HG02763 (cell line): ENCODE data around the gene TXNRD3.
"Not testable (repeated sequence)": the region's sequence is repeated elsewhere in the genome, so short reads cannot be mapped to it uniquely, and the experiment has no call there.

Source experiments
- ATAC-seq: cut with Tn5 transposase; IDR thresholded peaks from one replicate; pipeline ENCODE4 v1.9.1; 2021; ENCODE audit warnings: mild to moderate bottlenecking, moderate library complexity; ENCODE audit not compliant: unreplicated experiment

Gene TXNRD3

DNA sequence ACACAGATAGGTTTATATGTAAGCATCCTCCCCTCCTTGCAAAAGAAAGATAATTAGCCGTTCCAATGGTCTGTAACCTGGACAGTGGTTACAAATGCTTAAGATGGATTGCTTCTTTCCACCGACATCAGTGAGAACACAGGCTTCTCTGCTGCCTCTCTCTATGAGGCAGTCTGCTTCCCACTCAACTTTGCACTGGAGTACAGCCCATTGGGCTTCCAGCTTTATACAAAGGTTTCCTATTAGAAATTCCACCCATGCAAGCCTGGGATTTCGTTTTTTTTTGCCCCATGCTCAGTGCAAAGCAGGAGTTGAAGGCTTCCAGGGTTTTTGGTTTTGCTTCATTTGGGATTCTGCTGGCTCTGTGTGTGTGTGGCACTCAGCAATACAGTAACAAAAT is 48.9 kb downstream of the TXNRD3 start:
- no peak for ATAC-seq

DNA sequence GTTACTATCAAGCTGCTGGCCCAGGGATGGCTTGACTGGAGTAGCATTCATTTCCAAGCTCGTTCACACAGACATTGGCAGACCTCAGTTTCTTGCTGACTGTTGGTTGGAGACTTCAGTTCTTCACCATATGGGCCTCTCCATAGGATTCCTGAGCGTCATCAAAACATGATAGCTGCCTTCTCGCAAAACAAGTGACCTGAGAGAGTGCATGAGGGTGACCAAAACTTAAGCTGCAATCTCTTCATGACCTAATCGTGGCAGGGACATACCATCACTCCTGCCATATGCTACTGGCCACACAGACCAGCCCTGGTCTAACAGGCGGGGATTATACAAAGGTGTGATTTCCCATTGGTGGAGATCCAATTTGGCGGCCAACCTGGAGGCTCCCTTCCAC is 50.2 kb downstream of the TXNRD3 start:
- ATAC-seq = no peak

DNA sequence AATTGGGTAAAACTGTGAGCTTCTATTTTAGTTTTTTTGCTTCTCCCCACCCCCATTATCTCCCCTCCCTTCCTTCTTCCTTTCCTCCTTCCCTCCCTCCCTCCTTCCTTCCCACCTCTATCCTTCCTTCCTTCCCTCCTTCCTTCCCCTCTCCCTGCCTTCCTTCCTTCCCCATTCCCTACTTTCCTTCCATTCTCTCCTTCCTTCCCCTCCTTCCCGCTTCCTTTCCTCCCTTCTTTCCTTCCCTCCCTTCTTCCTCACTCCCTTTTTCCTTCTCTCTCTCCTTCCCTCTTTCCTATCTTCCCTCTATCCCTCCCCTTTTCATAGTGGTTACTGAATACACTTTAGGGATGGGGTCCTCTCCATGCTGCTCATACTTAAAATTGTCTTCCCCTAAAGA is 55.8 kb downstream of the TXNRD3 start:
- ATAC-seq = no peak

- not testable (repeated sequence) for ATAC-seq
These were observed 59.4 kb downstream of the TXNRD3 start for GRCh38 chr3:126595479-126595878.

GRCh38 chr3:126591515-126591914 is 63.4 kb downstream of the TXNRD3 start:
- not testable (repeated sequence) for ATAC-seq

GRCh38 chr3:126582311-126582710 is 72.6 kb downstream of the TXNRD3 start:
- no peak for ATAC-seq

- no peak for ATAC-seq
These were observed 73.4 kb downstream of the TXNRD3 start for GRCh38 chr3:126581569-126581968.

DNA sequence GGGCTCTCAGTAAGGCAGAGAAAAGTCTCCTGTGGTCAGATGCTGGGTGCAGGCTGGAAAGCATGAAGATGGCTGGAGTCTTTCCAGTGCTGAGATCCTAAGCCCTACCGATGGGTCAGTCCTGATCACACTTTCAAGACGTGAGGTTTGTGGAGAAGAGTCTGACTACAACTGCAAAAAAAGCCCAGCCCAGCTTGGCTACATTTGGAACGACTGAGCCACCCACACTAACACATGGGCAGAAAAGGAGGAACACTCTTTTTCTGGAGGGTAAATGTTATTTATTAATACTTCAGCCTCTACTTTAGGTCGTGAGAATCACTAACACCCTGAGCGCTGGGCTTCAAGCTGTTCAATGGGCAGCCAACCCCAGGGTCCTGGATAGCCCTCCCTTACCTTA is 74.2 kb downstream of the TXNRD3 start:
- ATAC-seq = no peak

DNA sequence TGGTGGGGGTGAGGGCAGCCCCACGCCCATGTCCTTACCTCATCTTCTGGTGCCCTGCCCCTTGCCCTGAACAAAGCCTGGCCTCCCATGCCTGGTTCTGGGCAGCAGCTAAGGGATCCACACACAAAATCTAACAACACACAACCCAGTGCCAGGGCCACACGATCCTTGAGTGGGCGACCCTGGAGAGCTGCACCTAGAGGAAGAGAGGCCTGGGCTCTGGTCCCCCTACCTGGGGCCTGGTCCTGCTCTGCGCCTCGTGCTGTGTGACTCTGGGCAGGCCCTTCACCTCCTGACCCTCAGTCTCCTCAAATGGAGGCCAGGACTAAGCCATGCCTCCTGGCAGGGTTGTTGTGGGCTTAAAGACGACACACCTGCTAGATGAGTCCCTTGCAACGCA is 76.2 kb downstream of the TXNRD3 start:
- ATAC-seq = no peak

- no peak for ATAC-seq
These were observed 77.7 kb downstream of the TXNRD3 start for GRCh38 chr3:126577261-126577660.

- no peak for ATAC-seq
These were observed 81.3 kb downstream of the TXNRD3 start for GRCh38 chr3:126573492-126574117.

DNA sequence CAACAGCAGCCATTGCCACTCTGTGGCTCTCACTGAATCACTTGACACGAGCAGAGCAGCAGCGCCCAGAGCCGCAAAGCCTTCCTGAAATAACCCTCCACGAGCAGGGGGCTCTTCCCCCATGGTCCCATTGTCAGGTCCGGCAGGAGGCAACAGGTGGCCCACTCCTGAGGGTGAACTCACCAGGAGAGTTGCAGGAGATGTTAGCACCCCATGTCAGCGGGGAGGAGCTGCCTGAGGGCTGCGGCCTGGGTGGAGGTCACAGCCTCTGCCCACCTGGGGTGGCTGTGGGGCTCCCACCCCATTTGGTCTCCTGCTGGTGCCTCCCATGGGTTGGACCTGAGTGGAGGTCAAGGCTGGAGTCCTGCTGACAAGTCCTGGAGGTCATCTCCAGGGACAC is 83.8 kb downstream of the TXNRD3 start:
- ATAC-seq = no peak

- ATAC-seq = no peak
These were observed 84.8 kb downstream of the TXNRD3 start for GRCh38 chr3:126570103-126570541.

GRCh38 chr3:126569390-126569975 is 85.4 kb downstream of the TXNRD3 start:
- ATAC-seq = no peak

- ATAC-seq = no peak
These were observed 86.1 kb downstream of the TXNRD3 start for GRCh38 chr3:126568776-126569342.

GRCh38 chr3:126567696-126568438 is 87.1 kb downstream of the TXNRD3 start:
- no peak for ATAC-seq

GRCh38 chr3:126562737-126563276 is 92.1 kb downstream of the TXNRD3 start:
- ATAC-seq = no peak

- no peak for ATAC-seq
These were observed 96.4 kb downstream of the TXNRD3 start, which contains the start of gene C3orf22 for GRCh38 chr3:126558336-126559071. TSS of gene C3orf22 (minus strand) at chr3:126558932. CDS start at chr3:126553390, 5,542 bp downstream.

DNA sequence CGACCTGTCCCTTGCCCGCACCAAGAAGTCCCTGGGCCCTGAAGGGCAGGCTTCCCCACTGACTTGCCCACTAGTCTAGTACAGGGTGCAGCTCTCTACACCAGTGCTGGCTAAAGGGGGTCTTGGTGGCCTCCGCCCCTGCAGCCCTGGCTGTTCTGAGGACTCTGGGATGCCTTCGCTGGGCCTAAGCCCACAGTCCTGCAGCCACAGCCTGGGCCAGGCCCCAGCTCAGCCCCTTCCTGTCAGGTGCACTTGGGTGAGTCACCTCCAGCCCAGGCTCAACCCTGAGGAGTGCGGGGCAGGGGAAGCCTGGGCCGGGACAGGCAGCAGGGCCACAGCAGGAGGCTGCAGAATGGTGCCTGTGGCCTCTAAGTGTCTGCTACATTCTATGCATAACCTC is 97.2 kb downstream of the TXNRD3 start:
- ATAC-seq = no peak

DNA sequence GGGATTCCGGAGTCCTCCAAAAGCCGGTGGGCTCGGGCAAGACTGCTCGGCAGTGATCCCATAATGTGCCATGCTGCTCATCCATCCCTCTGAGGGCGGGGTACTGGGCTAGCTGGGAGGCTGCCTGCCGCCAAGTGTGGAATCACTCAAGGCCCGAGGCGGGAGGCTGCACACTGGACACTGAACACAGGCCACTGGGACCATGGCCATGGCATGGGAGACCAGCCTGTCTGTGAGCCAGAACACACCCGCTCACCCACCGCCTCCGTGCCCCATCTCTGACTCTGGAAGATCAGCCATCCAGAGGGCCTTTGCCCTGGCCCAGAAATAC is 97.5 kb downstream of the TXNRD3 start:
- ATAC-seq = no peak
